MCF 10A (cell line): ENCODE results near the gene SMYD3. TPM values are rescaled to one million over a fixed set of nuclear protein-coding genes. Genes with fewer than 3 reads are reported as not detected.

Experiments used
- BruUV-seq: library from RNA; stranded (reverse); fragments of 400-500 nt; replicated peaks from 2 replicates; lab custom pipeline; 2021; lab: Mats Ljungman, UMichigan
- CTCF ChIA-PET: fragments of 300-600 bp; sonication (Branson Sonifier 250); formaldehyde crosslinking; extraction: SDS; loops from one replicate; lab custom pipeline; 2021; ENCODE audit warnings: antibody characterized with exemption, inconsistent platforms; lab: Yijun Ruan, JAX
- POLR2A ChIA-PET: fragments of 300-600, 350-650 bp; sonication (Branson Sonifier 250); formaldehyde crosslinking; extraction: SDS; loops from one replicate; lab custom pipeline; 2020; ENCODE audit warnings: antibody characterized with exemption, inconsistent platforms; lab: Yijun Ruan, JAX
- DNase-seq: peaks from one replicate; pipeline ENCODE4 v3.0.0-alpha.2; 2018; ENCODE audit not compliant: unreplicated experiment
- H3K27ac Mint-ChIP-seq: one replicate; pipeline ENCODE4 v1.8.0; 2022; ENCODE audit warnings: mild to moderate bottlenecking, low read depth, mixed read lengths; ENCODE audit not compliant: unreplicated experiment
- H3K27me3 Mint-ChIP-seq: one replicate; pipeline ENCODE4 v1.8.0; 2022; ENCODE audit warnings: mixed read lengths; ENCODE audit not compliant: insufficient read depth, unreplicated experiment
- H3K36me3 Mint-ChIP-seq: one replicate; pipeline ENCODE4 v1.8.0; 2022; ENCODE audit warnings: mild to moderate bottlenecking, moderate library complexity, mixed read lengths; ENCODE audit not compliant: insufficient read depth, unreplicated experiment
- H3K4me1 Mint-ChIP-seq: one replicate; pipeline ENCODE4 v1.8.0; 2022; ENCODE audit warnings: mixed read lengths; ENCODE audit not compliant: insufficient read depth, unreplicated experiment
- H3K4me3 Mint-ChIP-seq: one replicate; pipeline ENCODE4 v1.8.0; 2022; ENCODE audit warnings: mild to moderate bottlenecking, moderate library complexity, mixed read lengths; ENCODE audit not compliant: unreplicated experiment
- H3K9me3 Mint-ChIP-seq: one replicate; pipeline ENCODE4 v1.8.0; 2022; ENCODE audit warnings: mixed read lengths; ENCODE audit not compliant: unreplicated experiment
- intact Hi-C: fragments of 100-400 bp; cut with micrococcal nuclease; formaldehyde crosslinking; loops from 2 replicates; pipeline ENCODE4 v1.14.1; 2022
- total RNA-seq: library from RNA; stranded (reverse); gene quantifications from 2 replicates; pipeline ENCODE4 v1.2.3, GENCODE V29; 2022
- TF ChIP-seq, protein P1 (sequence below): fragments of 200-600 bp; IDR thresholded peaks from one replicate; pipeline ENCODE4 v1.8.0; 2022; ENCODE audit warnings: antibody characterized with exemption, mild to moderate bottlenecking; ENCODE audit not compliant: unreplicated experiment

Gene SMYD3
- total RNA-seq, 1 experiment from 2014 or later, result 26.9 TPM

DNA sequence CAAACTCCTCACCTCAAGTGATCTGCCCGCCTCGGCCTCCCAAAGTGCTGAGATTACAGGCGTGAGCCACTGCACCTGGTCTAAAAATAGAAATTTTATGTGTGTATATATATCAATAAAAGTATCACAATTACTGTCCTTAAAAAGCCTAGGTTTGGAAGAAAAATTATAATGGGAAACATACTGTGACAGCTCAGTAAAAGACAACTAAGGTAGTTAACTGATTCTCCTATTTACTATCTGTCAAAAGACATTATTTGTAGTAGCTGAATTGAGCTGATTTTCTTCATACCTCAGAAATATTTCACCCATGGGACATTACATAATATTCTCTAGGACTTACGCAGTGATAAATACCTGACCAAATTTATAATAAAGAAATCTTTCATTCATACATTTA lies 122.5 kb downstream of the SMYD3 start:
- Mint-ChIP-seq H3K27ac (no peak overlapping the region), H3K4me3 (no peak overlapping the region), H3K36me3 (no peaks in the 10 kb centered on the region), H3K4me1 (peaks cover 9% of the 10 kb centered on the region), H3K9me3 (no peaks in the 10 kb centered on the region), H3K27me3 (no peaks in the 10 kb centered on the region)
- intact Hi-C loops, result no loop called here
- TF ChIP-seq, protein P1, sequence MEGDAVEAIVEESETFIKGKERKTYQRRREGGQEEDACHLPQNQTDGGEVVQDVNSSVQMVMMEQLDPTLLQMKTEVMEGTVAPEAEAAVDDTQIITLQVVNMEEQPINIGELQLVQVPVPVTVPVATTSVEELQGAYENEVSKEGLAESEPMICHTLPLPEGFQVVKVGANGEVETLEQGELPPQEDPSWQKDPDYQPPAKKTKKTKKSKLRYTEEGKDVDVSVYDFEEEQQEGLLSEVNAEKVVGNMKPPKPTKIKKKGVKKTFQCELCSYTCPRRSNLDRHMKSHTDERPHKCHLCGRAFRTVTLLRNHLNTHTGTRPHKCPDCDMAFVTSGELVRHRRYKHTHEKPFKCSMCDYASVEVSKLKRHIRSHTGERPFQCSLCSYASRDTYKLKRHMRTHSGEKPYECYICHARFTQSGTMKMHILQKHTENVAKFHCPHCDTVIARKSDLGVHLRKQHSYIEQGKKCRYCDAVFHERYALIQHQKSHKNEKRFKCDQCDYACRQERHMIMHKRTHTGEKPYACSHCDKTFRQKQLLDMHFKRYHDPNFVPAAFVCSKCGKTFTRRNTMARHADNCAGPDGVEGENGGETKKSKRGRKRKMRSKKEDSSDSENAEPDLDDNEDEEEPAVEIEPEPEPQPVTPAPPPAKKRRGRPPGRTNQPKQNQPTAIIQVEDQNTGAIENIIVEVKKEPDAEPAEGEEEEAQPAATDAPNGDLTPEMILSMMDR, result no peak
- ChIA-PET CTCF (interaction anchor here (1.0 kb wide), 1 partner anchor 10 kb away, joined by 3 read pairs; no protein-coding TSS in a partner anchor), POLR2A (interaction anchor here (0.6 to 1.1 kb wide), 2 partner anchors 10 to 21 kb away, joined by 4 to 5 read pairs; no protein-coding TSS in a partner anchor)
- no TSS peak for BruUV-seq
- DNase-seq, result no peak

DNA sequence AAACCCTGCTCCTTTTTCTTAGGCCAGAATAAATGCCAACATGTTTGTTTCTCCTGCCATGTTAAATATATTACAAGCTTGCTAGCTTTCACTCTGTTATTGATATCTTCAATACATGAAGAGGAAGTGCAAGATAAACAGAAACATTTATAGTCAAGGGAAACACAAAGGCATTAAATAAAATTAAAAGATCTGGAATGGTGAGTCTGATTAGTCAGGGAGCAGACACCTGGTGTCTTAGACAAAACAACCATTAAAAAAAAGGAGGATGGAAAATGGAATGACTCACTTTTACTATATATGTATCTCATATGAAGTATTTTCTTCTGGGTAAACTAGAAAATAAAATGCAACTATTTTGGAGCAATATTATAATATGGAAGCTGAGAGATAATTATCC lies 123.3 kb downstream of the SMYD3 start:
- intact Hi-C loops, result no loop called here
- POLR2A ChIA-PET, result interaction anchor here (0.6 kb wide), 1 partner anchor 22 kb away, joined by 4 read pairs; no protein-coding TSS in a partner anchor
- no peaks in the 10 kb centered on the region for H3K27me3 Mint-ChIP-seq

DNA sequence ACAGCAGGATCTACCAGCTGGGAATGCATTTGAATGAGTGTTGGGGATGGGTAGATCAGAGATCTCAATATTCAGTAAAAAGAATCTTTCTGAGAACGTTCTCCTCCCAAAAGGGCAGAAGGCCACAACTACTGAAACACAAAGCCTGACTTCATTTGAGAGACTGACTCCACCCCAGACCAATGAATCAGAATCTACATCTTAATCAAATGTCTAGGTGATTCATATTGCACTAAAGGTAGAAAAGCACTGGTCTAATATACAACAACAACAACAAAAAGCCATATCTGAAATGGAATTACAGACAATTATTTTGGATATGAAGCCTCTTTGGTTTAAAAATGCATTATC lies 123.9 kb downstream of the SMYD3 start:
- CTCF ChIA-PET, result interaction anchor here (0.9 kb wide), 1 partner anchor 17 kb away, joined by 3 read pairs; no protein-coding TSS in a partner anchor

More for the DNA sequence above, 123.3 kb downstream of the SMYD3 start:
- H3K36me3 Mint-ChIP-seq, result no peaks in the 10 kb centered on the region
- H3K4me3 Mint-ChIP-seq, result no peak overlapping the region
- BruUV-seq, result no TSS peak
- DNase-seq, result no peak
- CTCF ChIA-PET, result interaction anchor here (0.9 kb wide), 1 partner anchor 11 kb away, joined by 3 read pairs; no protein-coding TSS in a partner anchor
- peak overlapping the region; percentile 16 for H3K27ac Mint-ChIP-seq
- H3K4me1 Mint-ChIP-seq, result peaks cover 9% of the 10 kb centered on the region
- TF ChIP-seq, protein P1, result no peak
- H3K9me3 Mint-ChIP-seq, result no peaks in the 10 kb centered on the region

DNA sequence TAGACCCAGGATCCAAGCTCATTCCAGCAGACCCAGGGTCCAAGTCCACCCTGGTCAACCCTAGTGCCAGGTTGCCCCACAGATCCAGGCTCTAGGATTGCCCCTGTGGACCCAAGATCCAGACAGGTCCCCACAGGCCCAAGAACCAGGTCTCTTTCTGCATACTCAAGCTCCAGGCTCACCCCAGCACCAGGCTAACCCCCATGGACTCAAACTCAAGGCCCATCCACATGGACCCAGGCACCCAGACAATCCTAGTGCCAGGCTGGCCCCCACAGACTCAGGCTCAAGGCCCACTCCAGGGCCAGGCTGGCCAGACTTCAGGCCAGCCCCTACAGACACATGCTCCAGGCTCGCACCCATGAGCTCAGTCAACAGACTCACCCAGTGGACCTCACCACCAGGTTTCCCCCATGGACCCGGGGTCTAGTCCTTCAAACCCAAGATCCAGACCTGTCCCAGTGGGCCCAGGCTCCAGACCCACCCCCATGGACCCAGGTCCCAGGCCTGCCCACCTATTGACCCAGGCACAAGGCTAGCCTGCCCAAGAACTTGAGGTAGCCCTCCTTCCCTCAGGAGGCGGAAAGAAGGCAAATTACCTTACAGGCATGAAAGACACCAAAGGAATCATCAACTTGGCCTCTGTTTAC lies 124.4 kb downstream of the SMYD3 start:
- H3K4me1 Mint-ChIP-seq, result peaks cover 9% of the 10 kb centered on the region
- ChIA-PET CTCF (interaction anchor here (0.6 to 1.2 kb wide), 3 partner anchors 14 to 824 kb away, joined by 3 read pairs; no protein-coding TSS in a partner anchor), POLR2A (interaction anchor here (0.7 kb wide), 1 partner anchor 16 kb away, joined by 4 read pairs; no protein-coding TSS in a partner anchor)
- TF ChIP-seq, protein P1, result no peak
- no peaks in the 10 kb centered on the region for H3K27me3 Mint-ChIP-seq
- DNase-seq, result no peak
- intact Hi-C loops, result no loop called here
- no peaks in the 10 kb centered on the region for H3K9me3 Mint-ChIP-seq
- H3K36me3 Mint-ChIP-seq, result no peaks in the 10 kb centered on the region
- no TSS peak for BruUV-seq
- H3K27ac Mint-ChIP-seq, result no peak overlapping the region
- no peak overlapping the region for H3K4me3 Mint-ChIP-seq

More for the DNA sequence above, 123.9 kb downstream of the SMYD3 start:
- Mint-ChIP-seq H3K27ac (no peak overlapping the region), H3K4me3 (no peak overlapping the region), H3K27me3 (no peaks in the 10 kb centered on the region), H3K9me3 (no peaks in the 10 kb centered on the region), H3K4me1 (peaks cover 9% of the 10 kb centered on the region), H3K36me3 (no peaks in the 10 kb centered on the region)
- POLR2A ChIA-PET, result no interaction called here
- DNase-seq, result no peak
- TF ChIP-seq, protein P1, result no peak
- no TSS peak for BruUV-seq
- intact Hi-C loops, result no loop called here
